Neural cell (in vitro differentiated cells): ENCODE measurements around the gene GTPBP10.

Experiments used
- EP300 ChIP-seq: fragments of 450-650 bp; conservative IDR thresholded peaks from 2 replicates; pipeline ENCODE4 v1.6.1; 2014; ENCODE audit warnings: antibody characterized with exemption, mild to moderate bottlenecking, moderate library complexity; ENCODE audit not compliant: poor library complexity, severe bottlenecking
- TF ChIP-seq, protein P1 (sequence below): fragments of 450-650 bp; IDR thresholded peaks from 2 replicates; pipeline ENCODE4 v1.5.1; 2014; ENCODE audit warnings: antibody characterized with exemption, mild to moderate bottlenecking, moderate library complexity; ENCODE audit not compliant: poor library complexity, severe bottlenecking

DNA sequence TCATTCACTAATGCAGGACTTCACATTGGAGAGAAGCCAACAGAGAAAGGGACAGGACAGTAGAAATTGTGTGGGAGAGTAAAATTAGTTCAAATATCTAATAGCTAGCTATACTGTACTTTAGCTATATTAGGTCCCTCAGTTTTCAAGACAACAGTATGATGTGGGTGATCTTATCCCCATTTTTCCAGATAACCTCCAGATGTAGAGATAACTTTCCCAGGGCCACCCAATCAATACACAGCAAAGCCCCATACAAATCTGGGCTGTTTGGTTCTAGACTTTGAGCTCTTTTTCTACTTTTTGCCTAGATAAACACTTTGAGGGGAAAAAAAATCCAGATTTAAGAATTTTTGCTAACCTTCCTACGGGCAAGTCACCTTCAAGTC lies 56.3 kb downstream of the GTPBP10 start:
- TF ChIP-seq, protein P1, sequence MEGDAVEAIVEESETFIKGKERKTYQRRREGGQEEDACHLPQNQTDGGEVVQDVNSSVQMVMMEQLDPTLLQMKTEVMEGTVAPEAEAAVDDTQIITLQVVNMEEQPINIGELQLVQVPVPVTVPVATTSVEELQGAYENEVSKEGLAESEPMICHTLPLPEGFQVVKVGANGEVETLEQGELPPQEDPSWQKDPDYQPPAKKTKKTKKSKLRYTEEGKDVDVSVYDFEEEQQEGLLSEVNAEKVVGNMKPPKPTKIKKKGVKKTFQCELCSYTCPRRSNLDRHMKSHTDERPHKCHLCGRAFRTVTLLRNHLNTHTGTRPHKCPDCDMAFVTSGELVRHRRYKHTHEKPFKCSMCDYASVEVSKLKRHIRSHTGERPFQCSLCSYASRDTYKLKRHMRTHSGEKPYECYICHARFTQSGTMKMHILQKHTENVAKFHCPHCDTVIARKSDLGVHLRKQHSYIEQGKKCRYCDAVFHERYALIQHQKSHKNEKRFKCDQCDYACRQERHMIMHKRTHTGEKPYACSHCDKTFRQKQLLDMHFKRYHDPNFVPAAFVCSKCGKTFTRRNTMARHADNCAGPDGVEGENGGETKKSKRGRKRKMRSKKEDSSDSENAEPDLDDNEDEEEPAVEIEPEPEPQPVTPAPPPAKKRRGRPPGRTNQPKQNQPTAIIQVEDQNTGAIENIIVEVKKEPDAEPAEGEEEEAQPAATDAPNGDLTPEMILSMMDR = no peak
- TF ChIP-seq EP300 = no peak
